ENCODE data around the gene TIMM10.
"Not testable (repeated sequence)": the region's sequence is repeated elsewhere in the genome, so short reads cannot be mapped to it uniquely, and the experiment has no call there.

Gene TIMM10

DNA sequence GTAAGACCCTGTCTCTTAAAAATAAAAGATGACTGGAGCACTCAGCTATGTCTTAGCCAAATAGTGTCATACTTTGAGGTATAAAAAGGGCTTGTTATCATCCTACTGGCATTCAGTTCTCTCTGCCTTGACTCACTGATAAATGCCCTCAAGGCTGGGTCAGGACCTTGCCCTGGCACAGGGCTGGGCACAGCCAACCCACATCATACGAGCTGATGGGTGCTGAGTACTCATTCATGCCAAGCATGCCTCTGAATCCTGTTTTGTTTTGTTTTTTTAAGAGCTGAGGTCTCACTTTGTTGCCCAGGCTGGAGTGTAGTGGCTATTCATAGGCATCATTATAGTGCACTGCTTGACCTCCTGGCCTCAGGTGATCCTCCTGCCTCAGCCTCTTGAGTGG, 8.8 kb upstream of the TIMM10 start:
- DNase-seq, result no peak

DNA sequence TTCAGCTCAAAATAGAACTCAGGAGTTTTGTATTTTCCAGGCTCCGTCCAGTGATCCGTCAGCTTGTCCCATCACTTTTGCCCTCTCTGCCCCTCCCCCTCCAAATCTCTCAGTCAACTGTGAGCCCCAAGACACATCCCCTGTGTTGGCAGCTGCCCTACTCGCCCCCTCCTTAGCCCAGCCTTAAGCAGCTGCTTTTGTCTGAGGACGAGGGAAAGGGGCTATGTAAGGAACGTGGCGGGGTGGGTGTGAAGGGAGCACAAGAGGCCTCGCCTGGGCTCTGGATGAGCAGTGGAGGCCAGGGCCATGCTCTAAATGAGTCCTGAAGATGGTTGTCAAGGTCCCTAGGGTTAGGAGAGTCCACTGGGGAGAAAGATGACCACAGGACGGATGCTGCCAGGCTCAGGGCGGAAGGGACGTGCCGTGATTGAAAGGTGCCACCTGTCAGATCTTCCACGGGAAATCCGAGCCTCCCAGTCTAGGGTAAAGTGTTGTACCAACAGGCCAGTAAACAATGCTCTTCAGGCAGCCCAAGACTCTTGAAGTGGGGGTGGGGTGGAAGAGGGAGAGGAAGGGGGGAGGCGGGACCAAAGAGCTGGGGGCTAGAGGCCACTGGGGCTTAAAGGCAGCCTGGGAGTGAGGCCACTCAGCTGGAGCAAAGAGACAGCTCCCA, 6.5 kb upstream of the TIMM10 start, which contains the start of gene SMTNL1:
Gene SMTNL1, plus strand, starts transcription at position 649 of the 673 bp plus-strand sequence. CDS start 5,048 bp downstream, outside the sequence.
- no peak for DNase-seq

DNA sequence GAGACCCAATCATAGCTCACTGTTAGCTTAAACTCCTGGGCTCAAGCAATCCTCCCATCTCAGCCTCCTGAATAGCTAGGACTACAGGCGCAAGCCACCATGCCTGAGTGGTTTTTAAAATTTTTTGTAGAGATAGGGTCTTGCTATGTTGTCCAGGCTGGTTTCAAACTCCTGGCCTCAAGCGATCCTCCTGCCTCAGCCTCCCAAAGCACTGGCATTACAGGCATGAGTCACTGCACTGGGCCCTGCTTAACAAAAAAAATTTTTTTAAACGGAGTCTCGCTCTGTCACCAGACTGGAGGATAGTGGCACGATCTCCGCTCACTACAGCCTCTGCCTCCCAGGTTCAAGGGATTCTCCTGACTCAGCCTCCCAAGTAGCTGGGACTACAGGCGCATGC, 3.9 kb upstream of the TIMM10 start:
- not testable (repeated sequence) for DNase-seq

DNA sequence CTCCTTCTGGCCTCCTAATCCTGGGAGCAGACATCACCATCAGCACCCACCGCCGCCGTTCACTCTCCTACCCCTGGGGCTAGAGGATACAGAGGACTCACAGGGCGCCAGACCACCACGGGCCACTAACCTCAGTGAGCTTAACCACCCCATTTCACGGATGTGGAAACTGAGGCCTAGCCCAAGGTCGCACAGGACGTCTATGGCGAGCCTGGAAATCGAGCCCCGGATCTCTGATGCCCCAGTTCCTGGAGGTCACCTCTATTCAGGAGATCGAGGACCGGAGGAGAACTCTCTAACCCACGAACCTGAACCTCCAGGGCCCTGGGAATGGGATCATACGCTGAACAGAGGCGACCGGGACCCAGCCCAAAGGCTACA, 349 bp downstream of the TIMM10 start:
- DNase-seq, result no peak

DNA sequence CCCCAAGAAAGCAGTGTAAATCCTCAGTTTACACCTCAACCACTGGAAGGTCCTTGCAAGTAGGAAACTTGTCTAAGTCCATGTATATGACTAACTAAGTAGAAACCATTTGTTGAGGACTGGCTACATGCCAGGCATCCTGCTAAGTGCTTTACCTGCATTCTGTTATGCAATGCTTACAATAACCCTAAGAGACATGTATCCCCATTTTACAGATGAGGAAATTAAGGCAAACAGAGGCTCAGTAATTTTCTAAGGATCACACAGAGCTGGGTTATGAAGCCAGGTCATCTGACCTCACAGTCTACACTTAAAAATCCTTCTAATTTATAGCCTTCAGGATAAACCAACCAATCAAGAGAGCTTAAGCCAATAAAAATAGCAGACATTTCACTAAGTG, 1.5 kb downstream of the TIMM10 start:
- DNase-seq, result no peak

DNA sequence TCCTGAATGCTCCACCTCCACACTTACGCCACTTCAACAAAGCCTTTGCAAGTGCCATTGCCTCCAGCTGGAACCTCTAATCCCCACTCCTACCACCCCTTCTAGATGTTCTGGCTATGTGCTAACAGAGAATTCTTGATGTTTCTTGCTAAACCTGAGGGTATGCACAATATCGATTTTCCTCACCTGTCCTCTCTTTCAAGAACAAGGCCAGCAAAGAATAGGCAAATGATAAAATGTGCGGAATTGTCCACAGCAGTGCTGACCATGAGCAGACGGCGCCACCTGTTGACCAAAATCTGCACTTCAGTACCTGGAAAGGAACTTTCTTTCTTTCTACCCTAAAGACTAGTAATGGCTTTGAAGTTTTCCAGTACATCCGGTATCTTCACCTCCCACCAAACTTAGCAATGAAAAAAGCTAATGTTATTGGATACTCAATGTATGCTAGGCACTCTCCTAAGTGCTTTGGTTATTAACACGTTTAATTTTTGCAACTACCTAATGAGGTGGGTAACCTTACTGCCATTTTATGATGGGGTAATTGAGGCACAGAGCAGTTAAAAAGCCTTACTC, 3.4 kb downstream of the TIMM10 start:
- peak; percentile 52 for DNase-seq

DNA sequence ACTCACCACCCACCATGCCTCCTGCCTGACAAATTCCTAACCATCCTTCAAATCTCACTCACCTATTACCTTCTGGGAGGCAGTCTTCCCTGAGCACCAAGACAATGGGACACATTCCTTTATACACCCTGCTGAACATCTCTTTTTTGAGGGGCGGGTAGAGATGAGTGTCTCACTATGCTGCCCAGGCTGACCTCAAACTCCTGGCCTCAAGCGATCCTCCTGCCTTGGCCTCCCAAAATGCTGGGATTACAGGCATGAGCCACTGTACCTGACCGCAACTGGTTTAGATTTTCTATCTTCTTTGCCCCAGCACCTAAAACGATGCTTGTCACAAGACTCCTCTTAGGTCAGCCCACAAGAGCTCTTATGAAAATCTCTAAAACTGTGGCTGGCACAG, 7.1 kb downstream of the TIMM10 start:
- DNase-seq, result no peak

DNA sequence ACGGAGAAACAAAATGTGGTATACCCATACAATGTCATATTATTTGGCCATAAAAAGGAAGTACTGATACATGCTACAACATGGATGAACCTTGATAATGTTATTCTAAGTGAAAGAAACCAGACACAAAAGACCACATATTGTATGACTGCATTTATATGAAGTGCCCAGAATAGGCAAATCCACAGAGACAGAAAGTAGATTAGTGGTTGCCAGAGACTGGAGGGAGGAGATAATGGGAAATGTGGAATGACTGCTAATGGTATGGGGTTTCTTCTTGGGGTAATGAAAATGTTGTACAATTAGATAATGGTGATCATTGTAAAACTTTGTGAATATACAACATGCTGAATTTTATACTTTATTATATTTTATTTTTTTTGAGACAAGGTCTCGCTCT, 9.4 kb downstream of the TIMM10 start:
- DNase-seq, result no peak

DNA sequence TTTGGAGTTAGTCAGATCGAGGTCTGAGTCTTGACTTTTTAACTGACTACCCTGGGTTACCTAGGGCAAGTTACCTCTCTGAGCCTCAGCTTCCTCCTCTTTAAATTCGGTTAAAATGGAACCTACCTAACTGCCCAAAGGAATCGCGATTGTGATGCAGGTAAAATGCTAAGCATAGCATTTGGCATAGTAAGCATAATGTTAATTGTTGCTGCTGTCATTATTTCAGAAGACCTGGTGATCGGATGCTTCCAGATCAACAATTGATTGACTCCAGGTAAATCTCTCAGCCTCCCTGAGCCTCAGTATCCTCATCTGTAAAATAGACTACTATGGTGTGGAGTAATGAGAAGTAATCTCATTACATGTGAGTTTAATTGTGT, 14.5 kb downstream of the TIMM10 start:
- no peak for DNase-seq

DNA sequence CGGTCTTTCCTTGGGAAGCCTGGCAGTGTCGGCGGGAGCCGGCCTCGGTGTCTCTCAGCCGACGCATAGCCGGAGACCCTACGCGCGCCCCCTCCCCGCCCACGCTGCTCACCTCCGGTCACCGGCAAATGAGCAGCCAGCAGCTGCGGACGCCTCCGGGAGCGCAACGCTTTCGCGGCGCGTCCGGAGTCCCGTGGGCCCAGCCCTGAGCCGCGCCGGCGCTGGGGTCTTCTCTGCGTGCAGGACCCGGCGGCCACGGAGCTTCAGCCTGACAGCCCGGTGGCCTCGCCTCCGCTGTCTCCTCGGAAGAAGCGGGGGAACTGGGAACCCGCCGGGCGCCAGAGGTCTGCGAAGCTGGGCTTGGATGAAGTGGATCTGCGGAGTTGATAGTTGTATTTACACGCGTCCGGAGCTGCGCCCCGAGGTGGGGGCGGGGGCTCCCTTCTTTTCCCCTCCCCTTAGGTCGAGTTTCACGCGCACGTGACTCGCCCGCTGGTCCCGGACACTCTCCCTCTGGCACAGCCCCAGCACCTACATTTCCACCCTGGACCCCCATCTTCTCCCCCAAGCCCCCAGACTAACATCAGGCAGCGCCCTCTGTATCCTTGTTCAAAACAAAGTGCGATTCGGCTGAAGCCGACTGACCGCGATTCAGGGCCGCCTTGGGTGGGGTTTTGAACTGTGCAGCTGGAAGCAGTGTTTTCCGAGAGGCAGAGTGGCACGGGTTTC, 15.1 kb downstream of the TIMM10 start, which contains the start of gene SLC43A1:
Gene SLC43A1, minus strand, starts transcription at position 371 of the 729 bp plus-strand sequence. CDS start 1,591 bp downstream, outside the sequence.
- DNase-seq, result no peak

DNA sequence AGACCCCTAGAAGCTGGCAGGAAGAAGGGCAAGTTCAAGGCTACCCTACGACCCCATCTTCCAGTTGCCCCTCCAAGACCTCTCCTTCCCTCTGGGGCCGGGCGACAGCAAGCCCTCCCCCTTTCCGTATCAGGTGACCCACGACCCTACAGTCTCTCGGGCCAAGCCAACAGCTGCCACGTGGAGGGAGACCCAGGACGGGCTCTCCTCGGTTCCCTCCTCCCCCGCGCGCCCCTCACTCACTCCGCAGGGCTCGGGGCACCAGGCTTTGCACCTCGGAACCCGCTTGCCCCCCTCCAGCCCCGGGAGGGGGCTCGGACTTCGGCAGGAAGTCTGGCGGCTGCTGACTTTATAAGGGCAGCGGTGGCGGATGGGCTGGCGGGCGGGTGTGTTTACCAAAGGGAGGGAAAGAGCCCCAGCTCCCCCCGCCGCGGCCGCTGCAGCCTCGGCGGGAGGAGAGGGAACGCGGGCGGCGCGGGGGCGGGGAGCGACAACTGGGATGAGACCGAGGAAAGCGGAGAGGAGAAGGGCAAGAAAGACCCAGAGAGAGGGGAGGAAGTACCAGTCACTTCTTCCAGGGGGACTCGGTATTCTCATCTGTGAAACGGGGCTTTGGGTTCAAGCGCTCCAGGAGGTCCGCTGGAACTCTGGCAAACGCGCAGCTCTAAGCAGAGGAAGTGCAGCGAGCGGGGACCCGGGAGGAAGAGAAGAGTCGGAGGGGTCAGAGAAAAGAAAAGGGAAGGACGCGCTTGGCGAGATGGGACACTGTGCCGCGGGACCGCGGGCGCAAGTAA, 15.8 kb downstream of the TIMM10 start:
- no peak for DNase-seq

DNA sequence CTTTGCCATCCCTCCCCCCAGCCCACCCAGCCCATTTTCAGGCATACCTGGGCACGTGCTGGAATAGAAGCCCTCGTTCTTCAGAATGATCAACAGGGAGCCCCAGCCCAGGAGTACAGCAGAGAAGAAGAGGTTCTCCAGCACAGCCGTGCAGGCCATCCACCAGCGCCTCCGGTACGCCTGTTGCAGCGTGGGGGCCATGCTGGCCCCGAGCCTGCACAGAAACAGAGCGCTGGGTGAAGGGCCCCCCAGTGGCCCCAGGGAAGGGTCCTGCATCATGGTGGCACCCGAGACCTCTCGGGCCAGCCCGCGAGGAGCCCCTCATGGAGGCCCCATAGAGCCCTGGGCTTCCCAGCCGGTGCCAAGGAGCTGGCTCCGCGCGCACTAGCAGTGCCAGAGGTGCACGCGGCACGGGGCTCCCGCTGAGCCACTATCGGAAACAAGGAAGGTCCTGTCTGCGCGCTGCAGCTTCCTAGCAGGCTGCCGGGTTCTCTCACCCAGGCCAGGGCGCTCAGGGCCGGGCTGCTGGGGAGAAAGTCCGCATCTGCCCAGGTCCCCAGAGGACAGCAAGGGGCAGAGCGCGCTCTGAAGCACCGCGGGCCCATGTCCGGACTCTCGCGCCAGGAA, 16.5 kb downstream of the TIMM10 start:
- DNase-seq, result no peak

DNA sequence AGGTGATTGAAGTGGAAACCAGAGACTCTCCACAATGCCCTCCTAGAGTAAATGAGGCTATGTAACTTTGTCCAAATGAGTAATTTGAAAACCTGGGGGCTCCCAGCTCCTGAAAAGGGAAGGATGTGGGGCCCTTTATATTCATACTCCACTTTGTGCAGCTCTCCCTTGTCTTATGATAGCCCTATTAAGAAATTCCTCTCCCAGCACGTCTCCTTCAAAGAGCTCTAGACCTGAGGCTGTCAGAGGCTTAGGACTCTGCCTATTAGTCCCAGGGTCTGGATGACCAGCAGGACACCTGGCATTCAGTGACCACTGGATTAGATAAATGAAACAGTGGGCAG, 17.1 kb downstream of the TIMM10 start:
- no peak for DNase-seq

DNA sequence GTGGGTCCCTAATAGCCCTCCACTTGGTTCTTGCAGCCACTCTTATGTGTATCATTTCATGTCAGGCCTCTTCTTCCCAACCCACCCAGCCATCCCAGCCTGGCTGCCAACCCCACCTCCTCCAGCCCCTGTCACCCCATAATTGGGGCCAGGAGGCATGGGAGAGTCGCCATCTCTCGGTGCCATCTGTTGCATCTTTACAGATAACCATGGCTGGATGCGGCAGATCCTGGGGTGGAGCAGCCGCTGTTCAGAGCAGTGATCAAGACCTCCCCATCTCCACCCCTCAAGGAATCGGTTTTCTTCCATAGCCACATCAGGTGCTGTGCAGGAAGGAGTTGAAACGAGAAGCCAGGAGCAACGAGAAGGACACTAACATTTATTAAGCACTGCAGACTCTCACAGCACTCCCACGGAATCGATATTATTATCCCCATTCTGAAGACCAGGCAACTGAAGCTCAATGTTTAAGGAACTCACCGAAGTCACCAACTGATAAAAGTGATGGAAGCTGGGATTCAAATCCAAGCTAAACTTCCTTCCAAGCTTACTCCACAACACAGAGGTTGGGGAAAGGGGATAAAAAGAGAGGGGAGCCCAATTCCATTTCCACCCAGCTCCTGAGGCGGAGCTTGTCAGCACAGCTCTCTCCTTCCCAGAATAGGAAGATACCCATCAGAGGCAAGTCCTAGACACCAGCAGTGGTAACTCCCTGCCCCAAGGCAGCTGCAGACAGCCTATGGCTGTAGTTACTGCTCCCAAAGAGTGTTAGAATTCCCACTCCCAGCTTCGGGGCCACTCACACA, 17.7 kb downstream of the TIMM10 start:
- DNase-seq, result no peak

DNA sequence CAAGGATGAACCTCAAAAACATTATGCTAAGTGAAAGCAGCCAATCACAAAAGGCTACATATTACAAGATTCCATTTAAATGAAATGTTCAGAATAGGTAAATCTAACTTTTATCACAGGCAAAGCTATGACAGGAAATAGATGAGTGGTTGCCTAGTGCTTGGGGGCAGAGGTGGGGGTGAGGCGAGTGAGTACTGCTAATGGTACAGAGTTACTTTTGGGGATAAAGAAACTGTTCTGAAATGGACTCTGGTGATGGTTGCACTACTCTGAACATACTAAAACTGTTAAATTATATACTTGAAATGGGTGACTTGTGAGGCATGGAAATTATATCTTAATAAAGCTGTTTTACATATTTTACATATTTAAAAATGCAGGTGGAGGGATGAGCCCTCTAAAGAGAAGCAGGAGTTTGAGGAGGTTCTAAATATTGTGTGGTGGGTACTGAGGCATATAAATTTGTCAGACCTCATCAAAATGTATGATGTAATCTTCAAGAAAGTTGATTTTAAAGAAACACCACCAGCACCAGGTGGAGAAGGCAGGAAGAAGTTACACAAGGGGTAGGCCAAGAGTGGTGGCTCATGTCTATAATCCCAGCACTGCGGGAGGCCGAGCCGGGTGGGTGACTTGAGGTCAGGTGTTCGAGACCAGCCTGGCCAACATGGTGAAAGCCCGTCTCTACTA, 18.7 kb downstream of the TIMM10 start:
- DNase-seq, result no peak

DNA sequence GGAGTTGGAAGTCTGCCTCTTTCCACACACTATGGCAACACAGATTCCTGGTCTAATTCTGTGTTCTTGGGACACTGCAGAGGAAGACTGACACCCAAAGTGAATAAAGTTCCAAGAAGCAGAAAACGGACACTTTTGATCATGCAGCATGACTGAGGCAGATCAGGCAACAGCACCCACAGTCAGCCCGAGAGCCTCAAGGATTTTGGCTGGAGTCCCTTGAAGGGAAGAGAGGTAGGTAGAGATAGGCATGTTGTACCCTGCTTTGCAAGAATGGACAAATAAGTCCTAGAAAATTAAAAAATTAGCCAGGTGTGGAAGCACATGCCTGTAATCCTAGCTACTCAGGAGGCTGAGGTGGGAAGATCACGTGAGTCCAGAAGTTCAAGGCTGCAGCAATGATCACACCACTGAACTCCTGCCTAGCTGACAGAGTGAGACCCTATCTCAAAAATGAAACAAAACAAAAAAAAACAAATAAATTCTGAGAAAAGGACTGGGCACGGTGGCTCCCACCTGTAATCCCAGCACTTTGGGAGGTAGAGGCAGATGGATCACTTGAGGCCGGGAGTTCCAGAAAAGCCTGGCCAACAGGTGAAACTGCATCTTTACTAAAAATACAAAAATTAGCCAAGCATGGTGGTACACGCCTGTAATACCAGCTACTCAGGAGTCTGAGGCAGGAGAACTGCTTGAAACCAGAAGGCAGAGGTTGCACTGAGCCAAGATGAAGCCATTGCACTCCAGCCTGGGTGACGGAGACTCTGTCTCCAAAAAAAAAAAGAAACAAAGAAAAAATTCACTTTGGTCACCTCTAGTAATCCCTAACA, 22.0 kb downstream of the TIMM10 start:
- DNase-seq, result no peak

DNA sequence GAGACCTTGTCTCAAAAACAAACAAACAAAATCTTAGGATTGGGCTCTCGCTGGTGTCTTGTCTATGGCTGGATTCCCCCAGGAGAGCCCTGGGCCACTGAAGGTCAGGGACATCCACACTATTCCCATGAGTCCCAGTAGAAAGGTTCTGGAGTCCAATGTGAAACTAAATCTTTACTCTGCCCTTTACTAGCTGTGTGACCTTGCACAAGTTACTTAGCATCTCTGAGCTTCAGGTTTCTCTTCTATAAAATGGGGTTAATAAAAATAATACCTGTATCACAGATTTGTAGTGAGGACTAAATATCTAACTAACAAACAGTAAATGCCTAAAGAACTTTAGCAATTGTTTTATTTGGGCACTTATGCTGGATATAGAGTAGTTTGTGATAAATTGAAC, 24.0 kb downstream of the TIMM10 start:
- DNase-seq, result no peak

DNA sequence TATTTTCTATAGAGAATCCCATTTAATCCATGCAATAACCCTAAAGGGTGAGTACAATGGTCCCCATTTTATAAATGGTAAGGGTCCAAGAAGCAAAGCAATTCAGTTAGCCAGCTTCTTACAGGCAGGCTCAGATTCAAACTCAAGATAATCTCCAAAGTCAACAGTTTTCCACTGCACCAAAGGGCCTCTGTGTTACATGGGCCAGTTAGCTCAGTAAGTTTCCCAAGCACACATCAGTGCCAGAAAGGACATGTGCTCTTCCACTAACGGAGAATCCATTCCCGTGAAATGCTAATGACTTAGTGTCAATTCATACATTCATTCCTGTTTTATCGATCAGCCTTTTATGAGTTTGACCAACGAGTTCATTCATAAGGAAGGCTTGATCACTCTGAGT, 26.0 kb downstream of the TIMM10 start:
- no peak for DNase-seq

DNA sequence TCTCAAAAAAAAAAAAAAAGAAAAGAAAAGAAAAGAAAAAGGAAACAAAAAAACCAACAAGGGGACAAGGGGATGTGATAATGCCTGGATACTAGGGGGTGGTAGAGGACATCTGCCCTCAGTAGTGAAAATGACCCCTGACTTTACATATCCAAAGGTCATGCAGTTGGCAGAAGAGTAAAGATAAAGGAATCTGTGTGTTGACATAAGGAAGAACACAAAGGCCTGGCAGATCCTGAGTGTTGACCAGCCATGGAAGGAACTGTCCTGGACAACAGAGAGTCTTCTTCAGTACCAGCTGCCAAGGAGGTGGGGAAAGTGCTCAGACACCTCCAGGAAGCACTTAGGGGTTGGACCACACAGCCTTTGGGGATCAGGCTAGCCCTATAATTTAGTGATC, 27.7 kb downstream of the TIMM10 start:
- DNase-seq, result no peak

DNA sequence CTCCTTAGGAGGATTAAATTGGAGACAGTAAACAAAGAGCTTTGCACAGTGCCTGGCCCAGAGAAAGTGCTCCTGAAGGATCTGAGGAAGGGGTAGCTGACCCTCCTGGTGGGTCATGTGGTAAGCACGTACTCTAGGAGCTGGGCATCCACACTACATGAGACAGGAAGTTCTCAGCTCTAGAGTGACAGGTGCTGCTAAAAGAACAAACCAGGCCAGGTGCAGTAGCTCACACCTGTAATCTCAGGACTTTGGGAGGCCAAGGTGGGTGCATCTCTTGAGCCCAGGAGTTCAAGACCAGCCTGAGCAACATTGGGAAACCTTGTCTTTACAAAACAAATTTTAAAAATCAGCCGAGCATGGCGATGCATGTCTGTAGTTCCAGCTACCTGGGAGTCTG, 28.2 kb downstream of the TIMM10 start:
- no peak for DNase-seq

DNA sequence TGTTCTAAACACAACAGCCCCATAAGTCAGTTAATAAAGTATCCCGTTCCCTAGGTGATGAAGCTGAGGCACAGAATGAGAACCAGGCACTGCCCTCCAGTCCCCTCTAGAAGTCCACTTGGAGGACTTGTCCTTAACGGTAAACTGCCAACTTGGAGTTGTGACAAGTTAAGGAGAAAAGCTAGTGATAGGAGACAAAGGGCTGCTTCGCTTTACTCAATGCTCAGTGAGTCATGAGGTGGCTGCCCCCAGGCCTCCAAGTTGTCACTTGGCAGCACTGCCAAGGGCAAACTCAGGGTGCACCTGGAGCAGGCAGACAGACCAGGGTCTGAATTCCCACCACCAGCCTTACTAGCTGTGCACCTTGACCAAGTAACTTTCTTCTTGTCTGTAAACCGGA, 28.6 kb downstream of the TIMM10 start:
- no peak for DNase-seq

Data from DMS79 (cell line).